Stimulated activated CD8-positive, alpha-beta memory T cell treated with anti-CD3 and anti-CD28 coated beads, Interleukin-4, amount 100 ng/mL, for 4 hours (primary cell): ENCODE results near the gene FAM83D.

Experiments
- DNase-seq, 2 donors: peaks; one replicate each; pipeline ENCODE4 v3.0.0-alpha.2; 2020; ENCODE audit warnings: low read depth in 2 of 2, low spot score in 1 of 2

The FAM83D gene, protein sequence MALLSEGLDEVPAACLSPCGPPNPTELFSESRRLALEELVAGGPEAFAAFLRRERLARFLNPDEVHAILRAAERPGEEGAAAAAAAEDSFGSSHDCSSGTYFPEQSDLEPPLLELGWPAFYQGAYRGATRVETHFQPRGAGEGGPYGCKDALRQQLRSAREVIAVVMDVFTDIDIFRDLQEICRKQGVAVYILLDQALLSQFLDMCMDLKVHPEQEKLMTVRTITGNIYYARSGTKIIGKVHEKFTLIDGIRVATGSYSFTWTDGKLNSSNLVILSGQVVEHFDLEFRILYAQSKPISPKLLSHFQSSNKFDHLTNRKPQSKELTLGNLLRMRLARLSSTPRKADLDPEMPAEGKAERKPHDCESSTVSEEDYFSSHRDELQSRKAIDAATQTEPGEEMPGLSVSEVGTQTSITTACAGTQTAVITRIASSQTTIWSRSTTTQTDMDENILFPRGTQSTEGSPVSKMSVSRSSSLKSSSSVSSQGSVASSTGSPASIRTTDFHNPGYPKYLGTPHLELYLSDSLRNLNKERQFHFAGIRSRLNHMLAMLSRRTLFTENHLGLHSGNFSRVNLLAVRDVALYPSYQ

DNA sequence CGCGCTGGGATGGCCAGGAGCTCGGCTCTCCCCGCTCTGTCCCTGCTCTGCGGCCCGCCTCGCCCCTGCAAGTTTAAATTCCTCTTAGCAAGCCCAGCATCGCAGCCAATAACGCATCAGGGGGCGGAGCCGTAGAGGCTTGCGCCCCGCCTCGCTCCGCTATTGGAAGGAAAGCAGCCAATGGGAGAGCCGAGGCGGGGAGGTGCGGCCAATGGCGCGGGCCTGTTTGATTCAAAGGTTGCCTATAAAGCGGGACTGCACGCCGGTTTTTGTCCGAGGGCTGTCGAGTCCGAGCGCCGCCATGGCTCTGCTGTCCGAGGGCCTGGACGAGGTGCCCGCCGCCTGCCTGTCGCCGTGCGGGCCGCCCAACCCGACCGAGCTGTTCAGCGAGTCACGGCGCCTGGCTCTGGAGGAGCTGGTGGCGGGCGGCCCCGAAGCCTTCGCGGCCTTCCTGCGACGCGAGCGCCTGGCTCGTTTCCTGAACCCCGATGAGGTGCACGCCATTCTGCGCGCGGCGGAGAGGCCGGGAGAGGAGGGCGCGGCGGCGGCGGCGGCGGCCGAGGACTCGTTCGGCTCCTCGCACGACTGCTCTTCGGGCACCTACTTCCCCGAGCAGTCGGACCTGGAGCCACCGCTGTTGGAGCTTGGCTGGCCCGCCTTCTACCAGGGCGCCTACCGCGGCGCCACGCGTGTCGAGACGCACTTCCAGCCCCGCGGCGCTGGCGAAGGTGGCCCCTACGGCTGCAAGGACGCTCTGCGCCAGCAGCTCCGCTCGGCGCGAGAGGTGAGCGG is at the start of gene FAM83D:
TSS of gene FAM83D (plus strand) at position 276 of the 792 bp plus-strand sequence. CDS start at position 302, 26 bp downstream.
- DNase-seq: peak; percentile 78 to 85

DNA sequence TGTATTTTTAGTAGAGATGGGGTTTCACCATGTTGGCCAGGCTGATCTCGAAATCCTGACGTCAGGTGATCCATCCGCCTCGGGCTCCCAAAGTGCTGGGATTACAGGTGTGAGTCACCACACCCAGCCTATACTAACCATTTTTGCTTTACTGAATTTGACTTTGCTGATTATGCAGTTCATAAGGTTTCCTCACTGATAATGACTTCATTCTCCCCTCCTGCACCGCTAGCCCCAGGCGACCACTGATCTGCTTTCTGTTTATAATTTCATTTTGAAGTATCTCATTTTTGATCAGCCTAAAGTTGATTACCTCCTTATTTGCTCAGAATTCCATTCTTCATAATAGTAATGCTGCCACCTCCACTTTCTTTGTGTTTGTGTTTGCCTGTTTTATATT is 48.7 kb upstream of the FAM83D start:
- no peak for DNase-seq

DNA sequence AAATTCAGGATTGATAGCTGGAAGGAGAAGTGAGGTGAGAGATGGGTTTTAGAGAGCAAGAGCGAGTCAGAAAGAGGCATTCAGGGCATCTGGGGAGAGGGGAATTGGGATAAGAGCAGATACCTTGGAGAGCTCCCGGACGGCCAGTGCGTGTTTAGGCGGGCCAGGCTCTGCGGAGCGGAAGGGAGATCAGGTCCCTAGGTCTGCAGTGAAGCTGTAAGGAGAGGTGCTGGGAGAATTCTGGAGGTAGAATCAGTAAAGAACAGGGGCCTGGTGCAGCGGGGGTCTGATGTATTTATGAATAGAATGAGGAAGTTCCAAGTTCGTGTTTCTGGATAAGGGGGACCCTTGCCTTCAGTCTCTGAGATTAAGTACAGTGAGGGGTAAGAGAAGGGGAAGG is 47.4 kb upstream of the FAM83D start:
- no peak for DNase-seq

DNA sequence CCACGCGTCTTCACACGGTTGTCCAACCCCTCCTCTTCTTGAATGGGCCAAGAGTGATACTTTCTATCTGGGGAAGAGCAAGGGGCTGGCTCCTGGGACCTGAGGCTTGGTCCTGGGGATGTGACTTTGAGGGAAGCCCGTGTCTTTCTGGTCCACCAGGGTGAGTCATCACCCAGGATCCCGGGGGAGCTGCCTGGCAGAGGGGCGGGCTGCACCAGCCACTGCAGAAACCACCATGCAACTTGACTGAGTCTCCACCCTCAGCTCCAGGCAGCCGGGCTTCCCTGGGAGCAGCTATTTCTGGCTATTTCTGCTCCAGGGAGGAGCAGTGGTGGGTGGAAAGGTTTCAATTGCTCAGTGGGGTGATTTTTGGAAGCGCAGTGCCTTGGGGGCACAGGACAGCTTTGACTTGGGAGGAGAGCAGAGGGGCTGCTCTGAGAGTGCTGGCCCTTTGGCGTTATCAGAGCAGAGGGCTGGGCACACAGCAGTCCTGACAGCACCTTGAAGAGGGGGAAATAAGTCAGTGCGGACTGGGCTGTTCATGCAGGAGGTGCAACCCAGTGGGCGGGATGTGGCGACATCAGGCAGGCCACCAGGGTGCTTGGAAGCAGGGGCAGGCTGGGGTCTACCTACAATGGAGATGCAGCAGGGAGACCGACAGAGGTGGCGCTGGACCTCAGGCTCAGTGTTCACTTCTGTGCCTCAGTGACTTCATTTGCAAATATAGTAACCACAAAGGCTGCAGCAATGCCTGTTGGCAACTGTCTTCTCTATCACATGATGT is 45.1 kb upstream of the FAM83D start:
- DNase-seq: no peak

DNA sequence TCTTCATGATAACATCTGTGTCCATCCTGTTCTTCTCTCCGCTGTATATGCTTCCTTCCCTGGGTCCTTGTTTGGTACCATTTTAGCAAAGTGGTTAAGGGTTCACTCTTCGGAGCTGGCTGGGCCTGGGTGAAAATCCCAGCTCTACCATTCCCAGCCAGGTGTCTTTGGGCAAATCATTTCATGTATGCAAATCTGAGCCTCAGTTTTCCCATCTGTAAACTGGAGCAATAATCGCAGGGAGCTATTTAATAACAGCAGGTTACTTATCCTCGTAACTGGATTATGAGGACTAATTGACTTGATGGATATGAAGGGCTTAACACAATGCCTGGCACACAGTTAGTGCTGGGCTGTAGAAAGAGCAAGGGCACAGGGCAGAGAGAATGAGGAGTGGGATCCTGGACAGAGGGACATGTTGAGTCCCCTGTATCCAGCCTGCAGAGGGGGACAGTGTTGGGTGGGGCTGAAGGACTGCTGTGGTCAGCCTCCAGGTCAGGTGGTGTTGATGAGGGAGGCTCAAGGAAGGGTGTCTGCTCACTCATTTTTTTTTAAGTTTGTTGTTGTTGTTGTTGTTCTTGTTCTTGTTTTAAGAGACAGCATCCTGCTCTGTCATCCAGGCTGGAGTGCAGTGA is 44.3 kb upstream of the FAM83D start:
- no peak for DNase-seq

DNA sequence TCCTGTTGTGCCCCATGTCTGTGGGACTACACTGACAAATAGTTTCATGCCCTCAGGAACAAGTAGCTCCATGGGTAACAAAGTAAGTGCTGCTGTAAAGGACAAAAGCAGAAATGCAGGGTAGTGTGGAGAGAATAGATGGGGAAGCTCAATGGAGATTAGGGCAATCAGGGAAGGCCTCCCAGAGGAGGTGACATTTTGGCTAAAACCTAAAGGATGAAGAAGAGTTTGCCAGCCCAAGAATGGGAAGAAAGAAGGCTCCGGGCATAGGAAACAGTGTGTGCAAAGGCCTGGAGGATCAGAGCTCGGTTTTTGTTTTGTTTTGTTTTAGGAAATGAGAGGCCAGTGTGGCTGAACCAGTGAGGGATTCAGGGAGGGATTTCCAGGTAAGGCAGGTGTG is 43.6 kb upstream of the FAM83D start:
- no peak for DNase-seq

DNA sequence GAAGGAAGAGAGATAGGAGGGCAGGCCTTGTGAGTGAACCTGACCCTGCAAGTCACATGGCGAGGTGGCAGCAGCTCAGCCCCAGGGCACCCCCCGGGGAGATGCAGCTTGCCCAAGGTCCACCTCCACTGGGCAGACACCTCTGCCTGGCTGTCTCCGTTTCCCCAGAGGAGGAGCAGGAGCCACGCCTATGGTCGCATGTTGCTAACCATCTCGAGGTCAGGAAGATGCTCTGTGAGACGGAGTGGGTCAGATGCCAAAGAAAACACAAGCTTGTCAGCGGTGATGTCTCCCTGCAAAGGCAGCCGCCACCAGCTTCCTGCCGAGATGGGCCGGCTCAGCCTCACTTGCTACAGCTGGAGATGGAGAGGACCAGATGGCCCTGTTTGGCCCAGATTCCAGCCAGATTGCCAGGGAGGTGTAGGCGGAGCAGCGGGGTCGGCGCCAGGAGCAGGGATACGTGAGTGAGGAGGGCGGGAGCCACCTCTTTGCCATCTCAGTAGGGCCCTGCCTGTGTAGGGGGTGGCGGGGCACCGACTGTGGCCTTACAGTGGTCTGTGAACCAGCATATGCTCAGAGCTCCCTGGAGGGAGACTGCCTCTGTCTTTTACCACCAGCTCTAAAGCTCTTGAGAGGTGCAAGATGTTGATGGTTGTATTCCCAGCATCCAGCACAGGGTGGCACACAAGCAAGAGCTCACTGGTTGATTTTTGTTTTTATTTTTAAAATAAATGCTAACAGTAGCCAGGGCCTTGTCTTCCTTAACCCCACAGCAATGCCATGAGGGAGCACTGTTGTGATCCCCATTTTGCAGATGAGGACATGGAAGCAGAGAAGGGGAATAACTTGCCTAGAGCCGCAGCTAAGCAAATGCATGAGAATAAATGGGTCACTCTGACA is 42.9 kb upstream of the FAM83D start:
- no peak for DNase-seq

DNA sequence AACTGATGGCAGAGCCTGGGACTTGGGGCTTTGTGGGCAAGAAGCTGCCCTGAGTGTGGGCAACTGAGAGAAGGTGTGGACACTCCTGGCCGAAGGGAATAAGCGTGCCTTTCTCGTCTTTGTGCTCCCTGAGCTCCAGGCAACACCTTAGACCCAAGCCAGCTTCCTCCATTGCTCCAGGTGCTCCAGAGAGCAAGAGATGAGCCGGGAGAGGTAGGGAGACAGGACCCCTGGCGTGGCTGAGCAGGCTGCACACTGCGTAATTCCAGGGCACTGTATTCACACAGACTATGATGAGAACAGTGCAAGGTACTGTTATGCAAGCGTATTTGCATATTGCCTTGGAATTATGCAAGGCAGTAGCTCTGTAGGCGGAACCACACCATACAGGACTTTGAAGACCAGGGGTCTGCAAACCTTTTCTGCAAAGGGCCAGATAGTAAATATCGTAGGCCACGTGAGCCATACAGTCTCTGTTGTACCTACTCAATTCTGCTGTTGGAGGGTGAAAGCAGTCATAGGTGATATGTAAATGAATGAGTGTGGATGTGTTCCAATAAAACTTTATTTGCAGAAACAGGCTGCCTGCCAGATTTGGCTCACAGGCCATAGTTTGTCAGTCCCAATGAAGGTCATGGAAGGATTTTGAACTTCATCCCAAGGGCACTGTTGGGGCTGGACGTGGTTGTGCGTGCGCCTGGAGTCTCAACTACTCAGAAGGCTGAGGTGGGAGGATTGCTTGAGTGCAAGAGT is 42.1 kb upstream of the FAM83D start:
- no peak for DNase-seq

DNA sequence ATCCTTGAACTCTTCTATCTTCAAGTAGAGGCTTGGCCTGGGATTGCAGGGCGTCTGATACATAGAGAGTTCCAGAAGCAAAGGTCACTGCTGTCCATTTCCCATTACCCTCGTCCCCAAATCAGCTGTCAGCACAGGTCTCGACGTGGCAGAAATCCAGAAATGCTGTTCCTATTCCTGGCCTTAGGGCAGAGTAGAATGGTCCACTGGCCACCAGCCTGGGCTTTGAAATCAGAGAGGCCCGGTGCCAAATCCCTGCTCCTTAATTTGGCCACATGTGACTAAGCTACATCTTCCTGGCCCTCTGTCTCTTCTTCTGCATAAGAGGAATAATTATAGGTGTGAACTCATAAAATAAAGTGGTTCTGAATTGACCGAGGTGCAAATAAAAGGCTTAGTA is 40.9 kb upstream of the FAM83D start:
- no peak for DNase-seq

DNA sequence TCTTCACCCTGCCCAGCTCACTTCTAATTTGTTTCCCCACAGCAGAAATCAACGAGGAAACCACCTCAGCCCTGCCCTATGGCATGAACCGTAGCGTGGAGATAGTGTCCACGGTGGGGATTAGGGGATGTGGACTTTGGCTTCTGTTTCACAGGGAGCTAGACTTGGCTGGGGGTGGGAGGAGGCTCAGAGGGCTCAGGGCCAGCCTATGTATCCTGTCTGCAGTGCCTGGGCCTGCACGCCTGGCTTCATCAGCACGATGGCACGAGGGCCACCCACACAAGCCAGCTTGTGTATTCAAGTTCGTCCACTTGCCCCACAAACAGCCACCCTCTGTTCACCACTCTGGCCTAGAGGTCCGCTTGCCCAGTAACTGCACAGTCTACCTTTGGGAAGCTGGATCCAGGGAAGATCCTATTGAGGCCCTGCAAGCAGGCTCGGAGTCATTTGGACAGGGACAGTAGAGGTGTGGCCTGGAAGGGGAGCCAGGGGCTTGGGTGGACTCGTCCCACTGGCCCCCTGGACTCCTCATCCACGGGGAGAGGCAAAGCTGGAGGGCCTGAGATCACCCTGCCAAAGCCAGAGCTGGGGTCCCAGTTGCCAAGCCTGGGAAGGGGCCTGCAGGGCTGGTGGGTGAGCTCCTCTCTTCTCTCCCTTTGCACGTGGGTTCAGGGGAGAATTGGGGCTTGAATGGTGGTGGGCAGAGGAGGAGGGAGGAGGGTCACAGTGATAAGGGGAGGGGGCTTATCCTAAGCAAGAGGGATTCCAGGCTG is 38.0 kb upstream of the FAM83D start:
- DNase-seq: no peak

DNA sequence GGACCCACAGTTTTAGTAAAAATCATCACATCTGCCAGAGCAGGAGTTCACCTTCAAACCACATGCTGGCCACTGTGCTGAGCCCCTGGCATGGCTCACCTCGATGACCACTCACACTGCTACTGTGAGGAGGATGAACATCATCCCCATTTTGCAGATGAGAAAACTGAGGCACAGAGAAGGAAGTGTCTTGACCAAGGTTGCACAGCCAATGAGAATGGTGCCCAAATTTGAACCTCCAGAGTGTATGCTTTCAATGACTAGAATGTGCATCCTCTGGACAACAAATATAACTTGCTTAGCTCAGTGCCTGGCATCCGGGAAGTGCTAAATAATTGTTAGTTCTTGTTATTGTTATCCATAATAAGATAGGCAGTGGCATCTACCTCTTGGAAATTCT is 37.2 kb upstream of the FAM83D start:
- no peak for DNase-seq

DNA sequence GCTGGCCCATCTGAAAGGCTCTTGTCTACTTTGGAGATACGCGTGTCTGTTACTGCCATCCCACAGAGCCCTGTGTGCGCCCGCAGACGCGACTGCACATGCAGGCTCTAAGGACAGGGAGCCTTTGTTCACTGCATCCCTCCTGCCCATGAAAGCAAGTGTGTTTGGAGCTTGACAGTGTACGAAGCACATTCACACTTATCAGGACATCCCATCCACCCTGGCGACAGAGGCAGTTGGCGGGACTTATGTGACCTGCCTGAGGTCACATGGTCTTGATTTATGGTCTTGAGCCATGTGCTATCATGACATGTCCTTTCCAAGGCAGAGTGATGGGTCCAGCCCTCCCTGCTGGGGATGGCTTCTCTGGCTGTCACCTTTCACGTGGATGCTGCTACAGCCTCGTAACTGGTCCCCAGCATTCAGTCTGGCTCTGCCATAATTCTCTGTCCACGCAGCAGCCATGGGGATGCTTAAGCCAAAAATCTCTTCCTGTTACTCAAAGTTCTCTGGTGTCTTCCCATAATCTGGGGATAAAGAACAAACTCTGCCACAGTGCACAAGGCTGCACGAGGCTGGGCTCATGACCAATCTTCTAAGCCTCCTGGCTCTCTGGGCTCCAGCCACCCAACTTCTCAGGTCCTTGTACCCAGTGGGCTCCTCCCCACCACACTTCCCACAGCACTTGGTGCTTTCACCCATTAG is 36.3 kb upstream of the FAM83D start:
- DNase-seq: no peak

DNA sequence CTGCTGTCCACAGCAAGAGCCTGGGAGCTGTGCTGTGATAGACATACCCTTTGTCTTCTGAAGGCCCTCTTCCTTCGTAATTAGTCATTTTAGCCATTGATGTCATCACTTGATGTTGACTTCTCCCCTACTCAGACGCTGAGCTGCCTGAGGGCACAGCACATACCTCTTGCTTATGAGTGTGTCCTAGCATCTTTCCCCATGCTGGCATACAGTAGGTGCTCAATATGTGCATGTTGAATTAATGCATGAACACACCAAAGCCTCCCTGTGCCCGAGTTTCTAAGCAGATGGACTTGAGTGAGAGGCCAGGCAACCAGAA is 35.8 kb upstream of the FAM83D start:
- no peak for DNase-seq

DNA sequence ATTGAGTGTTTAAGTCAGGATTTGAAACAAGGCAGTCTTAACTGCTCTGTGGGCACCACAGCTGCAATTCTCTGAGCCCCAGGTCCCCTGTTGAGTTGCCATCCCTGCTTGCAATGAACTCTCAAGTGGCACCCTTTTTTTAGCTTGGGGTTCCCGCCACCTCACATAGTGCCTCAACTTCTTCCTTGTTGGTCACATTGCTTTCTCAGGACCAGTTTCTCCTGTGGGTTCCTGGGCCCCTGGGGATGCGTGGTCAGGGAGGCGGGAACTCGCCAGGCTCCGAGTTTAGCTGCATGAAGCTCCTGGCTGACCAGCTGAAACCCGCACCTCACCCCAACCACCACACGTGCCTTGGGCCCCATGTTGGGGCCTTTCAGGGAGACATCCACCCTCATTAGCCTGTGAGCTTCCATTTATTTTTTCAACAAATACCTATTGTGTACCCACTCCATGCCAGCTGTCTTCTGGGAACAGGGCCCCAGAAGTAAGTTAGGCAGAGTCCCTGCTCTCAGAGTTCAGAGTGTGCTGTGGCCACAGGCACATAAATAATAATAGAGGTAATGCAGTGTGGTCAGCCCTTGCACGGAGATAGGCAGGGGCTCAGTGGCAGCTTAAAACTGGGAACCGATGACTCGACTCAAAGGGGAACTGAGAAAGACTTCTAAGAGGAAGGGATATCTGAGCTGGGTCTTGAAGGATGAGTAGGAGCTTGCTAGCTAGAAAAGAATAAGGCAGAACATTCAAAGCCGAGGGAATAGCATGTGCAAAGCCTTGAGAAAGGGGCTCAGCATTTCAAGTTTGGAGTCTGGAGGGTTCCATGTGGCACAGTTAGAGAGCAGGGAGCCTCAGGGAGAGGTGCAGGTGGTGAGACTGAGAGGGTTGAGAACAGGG is 33.9 kb upstream of the FAM83D start:
- no peak for DNase-seq

DNA sequence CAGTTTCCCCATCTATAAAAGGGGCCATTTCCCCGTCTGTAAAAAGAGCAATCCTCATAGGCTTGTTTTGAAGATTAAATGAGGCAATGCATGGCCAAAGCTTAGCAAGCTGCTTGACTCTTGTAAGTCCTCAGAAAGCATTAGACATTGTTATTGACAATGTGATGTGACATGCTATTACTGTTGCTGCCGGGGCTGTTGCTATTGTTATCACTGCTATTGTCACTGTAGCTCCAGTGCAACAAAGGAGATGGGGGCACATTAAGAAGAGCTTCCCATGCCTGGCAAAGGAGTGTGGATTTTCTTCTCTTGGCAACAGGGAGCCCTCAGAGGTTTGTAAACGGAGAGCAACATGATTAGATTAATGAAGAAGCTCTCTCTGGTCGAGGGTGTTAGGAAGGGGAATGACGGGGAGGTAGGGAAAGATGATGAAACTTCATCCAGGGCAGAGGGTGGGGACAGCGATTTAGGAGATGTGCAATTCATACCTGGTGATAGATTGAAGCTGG is 33.1 kb upstream of the FAM83D start:
- DNase-seq: no peak

DNA sequence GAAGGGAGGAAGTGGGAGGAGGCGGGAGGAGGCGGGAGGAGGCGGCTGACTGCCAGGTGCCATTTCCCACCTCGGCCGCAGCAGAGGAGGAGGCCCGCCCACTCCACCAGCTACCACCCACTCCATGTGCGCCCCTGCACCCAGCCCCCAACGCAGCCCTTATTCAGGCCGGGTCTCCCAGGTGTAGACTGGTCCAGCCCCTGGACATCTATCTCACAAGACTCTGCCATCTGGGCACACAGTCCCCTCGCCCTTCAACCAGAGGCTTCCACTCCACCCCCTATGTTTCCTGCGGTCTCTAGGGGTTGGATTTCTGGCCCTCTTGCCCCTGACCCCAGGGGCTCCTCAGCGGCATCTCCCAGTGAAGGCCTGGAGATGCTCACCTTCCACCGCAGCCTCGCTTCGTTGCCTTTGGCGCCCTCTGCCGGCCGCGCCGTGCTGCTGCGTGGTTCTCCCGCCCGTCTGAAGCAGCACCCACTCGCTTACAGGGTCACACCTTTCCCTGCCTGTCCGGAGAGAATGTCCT is 32.6 kb upstream of the FAM83D start:
- peak; percentile 63 to 65 for DNase-seq
